ENCODE data around the gene FIBCD1.

The FIBCD1 gene

GRCh38 chr9:130952065-130952762, 13.2 kb upstream of the FIBCD1 start:
- ATAC-seq, result no peak
- Mint-ChIP-seq H3K4me3 (no peak overlapping the region), H3K4me1 (no peaks in the 10 kb centered on the region), H3K36me3 (ENCODE audit: low read depth) (no peaks in the 10 kb centered on the region), H3K27me3 (peaks cover 28% of the 10 kb centered on the region), H3K27ac (no peak overlapping the region), H3K9me3 (no peaks in the 10 kb centered on the region)
- no peak for DNase-seq

- no peaks in the 10 kb centered on the region for H3K9me3 Mint-ChIP-seq
These were observed 10.9 kb upstream of the FIBCD1 start for GRCh38 chr9:130950039-130950311.

GRCh38 chr9:130949188-130950038, 10.4 kb upstream of the FIBCD1 start:
- H3K4me1 Mint-ChIP-seq, result no peaks in the 10 kb centered on the region
- no peak overlapping the region for H3K27ac Mint-ChIP-seq
- H3K9me3 Mint-ChIP-seq, result no peaks in the 10 kb centered on the region
- no peak for ATAC-seq
- H3K4me3 Mint-ChIP-seq, result no peak overlapping the region
- no peak for DNase-seq
- peaks cover 33% of the 10 kb centered on the region for H3K27me3 Mint-ChIP-seq
- H3K36me3 Mint-ChIP-seq (ENCODE audit: low read depth), result no peaks in the 10 kb centered on the region

More at GRCh38 chr9:130950039-130950311, 10.9 kb upstream of the FIBCD1 start:
- Mint-ChIP-seq H3K27ac (no peak overlapping the region), H3K4me1 (no peaks in the 10 kb centered on the region), H3K36me3 (ENCODE audit: low read depth) (no peaks in the 10 kb centered on the region), H3K4me3 (no peak overlapping the region), H3K27me3 (peaks cover 31% of the 10 kb centered on the region)
- DNase-seq (no peak), ATAC-seq (no peak)

GRCh38 chr9:130948266-130948665, 9.2 kb upstream of the FIBCD1 start:
- Mint-ChIP-seq H3K27me3 (peaks cover 39% of the 10 kb centered on the region), H3K4me3 (no peak overlapping the region), H3K36me3 (ENCODE audit: low read depth) (no peaks in the 10 kb centered on the region), H3K9me3 (no peaks in the 10 kb centered on the region), H3K27ac (no peak overlapping the region), H3K4me1 (no peaks in the 10 kb centered on the region)
- ATAC-seq (no peak), DNase-seq (no peak)

- H3K27ac Mint-ChIP-seq, result no peak overlapping the region
- no peak for DNase-seq
- no peaks in the 10 kb centered on the region for H3K9me3 Mint-ChIP-seq
- peaks cover 41% of the 10 kb centered on the region for H3K27me3 Mint-ChIP-seq
- H3K36me3 Mint-ChIP-seq (ENCODE audit: low read depth), result no peaks in the 10 kb centered on the region
- no peak overlapping the region for H3K4me3 Mint-ChIP-seq
- no peak for ATAC-seq
- H3K4me1 Mint-ChIP-seq, result no peaks in the 10 kb centered on the region
These were observed 8.6 kb upstream of the FIBCD1 start for GRCh38 chr9:130947618-130948140.

GRCh38 chr9:130946766-130947617, 7.9 kb upstream of the FIBCD1 start:
- DNase-seq (no peak), ATAC-seq (no peak)
- no peak overlapping the region for H3K27ac Mint-ChIP-seq
- no peak overlapping the region for H3K4me3 Mint-ChIP-seq
- no peaks in the 10 kb centered on the region for H3K9me3 Mint-ChIP-seq
- no peaks in the 10 kb centered on the region for H3K36me3 Mint-ChIP-seq (ENCODE audit: low read depth)
- H3K4me1 Mint-ChIP-seq, result no peaks in the 10 kb centered on the region
- H3K27me3 Mint-ChIP-seq, result peaks cover 44% of the 10 kb centered on the region

- no peaks in the 10 kb centered on the region for H3K36me3 Mint-ChIP-seq (ENCODE audit: low read depth)
- peaks cover 54% of the 10 kb centered on the region for H3K27me3 Mint-ChIP-seq
- no peak overlapping the region for H3K4me3 Mint-ChIP-seq
- no peak overlapping the region for H3K27ac Mint-ChIP-seq
- H3K4me1 Mint-ChIP-seq, result peaks cover 3% of the 10 kb centered on the region
- no peaks in the 10 kb centered on the region for H3K9me3 Mint-ChIP-seq
- ATAC-seq, result no peak
- DNase-seq, result no peak
These were observed 6.1 kb upstream of the FIBCD1 start for GRCh38 chr9:130945173-130945572.

- peaks cover 54% of the 10 kb centered on the region for H3K27me3 Mint-ChIP-seq
- no peaks in the 10 kb centered on the region for H3K36me3 Mint-ChIP-seq (ENCODE audit: low read depth)
- H3K4me1 Mint-ChIP-seq, result peaks cover 3% of the 10 kb centered on the region
- ATAC-seq (no peak), DNase-seq (no peak)
- H3K4me3 Mint-ChIP-seq, result no peak overlapping the region
- H3K9me3 Mint-ChIP-seq, result no peaks in the 10 kb centered on the region
- no peak overlapping the region for H3K27ac Mint-ChIP-seq
These were observed 5.5 kb upstream of the FIBCD1 start for GRCh38 chr9:130944510-130945058.

GRCh38 chr9:130943777-130944176, 4.7 kb upstream of the FIBCD1 start:
- peaks cover 49% of the 10 kb centered on the region for H3K27me3 Mint-ChIP-seq
- no peak for DNase-seq
- no peak overlapping the region for H3K4me3 Mint-ChIP-seq
- peaks cover 3% of the 10 kb centered on the region for H3K4me1 Mint-ChIP-seq
- H3K36me3 Mint-ChIP-seq (ENCODE audit: low read depth), result no peaks in the 10 kb centered on the region
- no peaks in the 10 kb centered on the region for H3K9me3 Mint-ChIP-seq
- H3K27ac Mint-ChIP-seq, result no peak overlapping the region
- no peak for ATAC-seq

- no peak for ATAC-seq
- Mint-ChIP-seq H3K4me1 (peaks cover 3% of the 10 kb centered on the region), H3K4me3 (no peak overlapping the region), H3K27me3 (peaks cover 46% of the 10 kb centered on the region), H3K27ac (no peak overlapping the region), H3K9me3 (no peaks in the 10 kb centered on the region), H3K36me3 (ENCODE audit: low read depth) (no peaks in the 10 kb centered on the region)
- DNase-seq, result no peak
These were observed 4.2 kb upstream of the FIBCD1 start for GRCh38 chr9:130943221-130943620.

- peaks cover 5% of the 10 kb centered on the region for H3K4me1 Mint-ChIP-seq
- ATAC-seq (no peak), DNase-seq (no peak)
- no peaks in the 10 kb centered on the region for H3K36me3 Mint-ChIP-seq (ENCODE audit: low read depth)
- H3K27me3 Mint-ChIP-seq, result peaks cover 45% of the 10 kb centered on the region
- no peak overlapping the region for H3K4me3 Mint-ChIP-seq
- no peak overlapping the region for H3K27ac Mint-ChIP-seq
- H3K9me3 Mint-ChIP-seq, result no peaks in the 10 kb centered on the region
These were observed 3.6 kb upstream of the FIBCD1 start for GRCh38 chr9:130942679-130943078.

- no peak overlapping the region for H3K4me3 Mint-ChIP-seq
- peaks cover 51% of the 10 kb centered on the region for H3K27me3 Mint-ChIP-seq
- no peaks in the 10 kb centered on the region for H3K9me3 Mint-ChIP-seq
- no peak for DNase-seq
- peaks cover 5% of the 10 kb centered on the region for H3K4me1 Mint-ChIP-seq
- H3K36me3 Mint-ChIP-seq (ENCODE audit: low read depth), result no peaks in the 10 kb centered on the region
- ATAC-seq, result no peak
- no peak overlapping the region for H3K27ac Mint-ChIP-seq
These were observed 3.0 kb upstream of the FIBCD1 start for GRCh38 chr9:130942084-130942483.

GRCh38 chr9:130940693-130941576, 1.9 kb upstream of the FIBCD1 start:
- H3K27ac Mint-ChIP-seq, result no peak overlapping the region
- DNase-seq (peak; percentile 82), ATAC-seq (peak; percentile 50)
- no peaks in the 10 kb centered on the region for H3K9me3 Mint-ChIP-seq
- H3K4me1 Mint-ChIP-seq, result peaks cover 5% of the 10 kb centered on the region
- no peaks in the 10 kb centered on the region for H3K36me3 Mint-ChIP-seq (ENCODE audit: low read depth)
- no peak overlapping the region for H3K4me3 Mint-ChIP-seq
- H3K27me3 Mint-ChIP-seq, result peaks cover 56% of the 10 kb centered on the region

All from activated naive CD8-positive, alpha-beta T cell treated with anti-CD3 and anti-CD28 coated beads, Interleukin-2, amount 50 U/mL, for 24 hours (primary cell).